Endodermal cell (in vitro differentiated cells): ENCODE data around the gene UBQLNL. TPM values are rescaled to one million over a fixed set of nuclear protein-coding genes. Genes with fewer than 3 reads are reported as not detected.

Experiments used
- DNase-seq: peaks from one replicate; pipeline ENCODE4 v3.0.0-alpha.2; 2017
- H3K27ac ChIP-seq: 2 replicates; pipeline ENCODE4 v1.5.1; 2013; ENCODE audit warnings: mild to moderate bottlenecking, low read depth, low read length, moderate library complexity
- H3K27me3 ChIP-seq: 2 replicates; pipeline ENCODE4 v1.6.1; 2013; ENCODE audit warnings: mild to moderate bottlenecking, low read length, moderate library complexity; ENCODE audit not compliant: insufficient read depth, control insufficient read depth, poor library complexity, severe bottlenecking
- H3K36me3 ChIP-seq: 2 replicates; pipeline ENCODE4 v1.7.0; 2013; ENCODE audit warnings: mild to moderate bottlenecking, low read length, moderate library complexity; ENCODE audit not compliant: control insufficient read depth, insufficient read depth
- H3K4me1 ChIP-seq: one replicate; pipeline ENCODE4 v1.7.0; 2013; ENCODE audit warnings: low read length; ENCODE audit not compliant: control insufficient read depth, insufficient read depth
- H3K4me3 ChIP-seq: 2 replicates; pipeline ENCODE4 v1.5.1; 2013; ENCODE audit warnings: mild to moderate bottlenecking, low read length, moderate library complexity
- H3K9ac ChIP-seq: 2 replicates; pipeline ENCODE4 v1.6.1; 2013; ENCODE audit warnings: mild to moderate bottlenecking, low read length, moderate library complexity; ENCODE audit not compliant: poor library complexity, severe bottlenecking; ENCODE audit errors: extremely low read depth
- H3K9me3 ChIP-seq: 2 replicates; pipeline ENCODE4 v1.6.1; 2013; ENCODE audit warnings: mild to moderate bottlenecking, low read length, moderate library complexity; ENCODE audit not compliant: control insufficient read depth
- H3K27ac Mint-ChIP-seq: 2 replicates; pipeline ENCODE4 v1.8.0; 2020; ENCODE audit warnings: mixed read lengths
- H3K27me3 Mint-ChIP-seq: 2 replicates; pipeline ENCODE4 v1.8.0; 2021; ENCODE audit warnings: mild to moderate bottlenecking, mixed read lengths; ENCODE audit not compliant: insufficient read depth
- H3K36me3 Mint-ChIP-seq: 2 replicates; pipeline ENCODE4 v1.8.0; 2020; ENCODE audit warnings: low read depth, mixed read lengths
- H3K4me1 Mint-ChIP-seq: 2 replicates; pipeline ENCODE4 v1.8.0; 2020; ENCODE audit warnings: mixed read lengths
- H3K4me3 Mint-ChIP-seq: 2 replicates; pipeline ENCODE4 v1.8.0; 2020; ENCODE audit warnings: mild to moderate bottlenecking, moderate library complexity, mixed read lengths
- H3K9me3 Mint-ChIP-seq: 2 replicates; pipeline ENCODE4 v1.8.0; 2020; ENCODE audit warnings: mild to moderate bottlenecking, mixed read lengths
- WGBS, 2 experiments: methylation state at CpG; one replicate each; pipeline versions ENCODE4 v1.1.5 to v1.1.7; 2013; ENCODE audit warnings: missing lambda C conversion rate in 2 of 2, mixed read lengths in 1 of 2; ENCODE audit not compliant: insufficient coverage in 1 of 2, insufficient read length in 1 of 2; 5-methylcytosine and 5-hydroxymethylcytosine counted together
- total RNA-seq, 2 donors: library from RNA; stranded (reverse); fragmentation: NEBNext Ultra II Directional in 1 of 2; extraction: Animal tissue kit (Norgen Biotek cat#: 25700) in 1 of 2; gene quantifications; 2 replicates in 1 of 2; 3 replicates in 1 of 2; pipeline ENCODE4 v1.2.1, GENCODE V29; 2021
- TF ChIP-seq, protein P1 (sequence below): fragments of 200-600 bp; sonication (generic); conservative IDR thresholded peaks from 2 replicates; pipeline ENCODE4 v1.5.0; 2021; ENCODE audit warnings: antibody characterized with exemption, mild to moderate bottlenecking

Gene UBQLNL
- total RNA-seq, 2 donors from 2014 or later = 0.20 to 0.26 TPM

DNA sequence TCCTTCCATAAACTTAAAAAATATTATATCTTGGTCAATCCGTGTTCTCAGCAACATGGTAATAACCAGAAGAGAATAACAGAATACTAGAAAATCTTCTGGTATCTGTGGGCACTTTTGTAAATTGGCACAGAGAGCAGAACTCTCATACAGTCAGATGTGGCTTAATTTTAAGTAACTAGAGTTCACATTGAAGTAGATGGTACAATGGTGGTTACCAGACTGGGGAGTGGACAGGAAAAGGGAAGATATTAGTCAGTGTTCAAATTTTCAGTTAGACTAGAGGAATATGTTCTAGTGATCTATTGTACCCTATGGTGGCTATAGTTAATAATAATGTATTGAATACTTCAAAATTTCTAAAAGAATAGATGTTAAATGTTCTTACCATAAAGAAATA lies 24.9 kb upstream of the UBQLNL start:
- Histone ChIP-seq H3K4me3 (no peak overlapping the region), H3K9me3 (no peaks in the 10 kb centered on the region), H3K27ac (no peak overlapping the region), H3K27me3 (no peaks in the 10 kb centered on the region), H3K4me1 (no peaks in the 10 kb centered on the region), H3K9ac (no peak overlapping the region), H3K36me3 (no peaks in the 10 kb centered on the region)
- 29 to 86% methylated on average over 1 of the region's 1 CpG for WGBS, 2 experiments
- Mint-ChIP-seq H3K27ac (no peak overlapping the region), H3K9me3 (no peaks in the 10 kb centered on the region), H3K4me3 (no peak overlapping the region), H3K27me3 (no peaks in the 10 kb centered on the region), H3K4me1 (no peaks in the 10 kb centered on the region), H3K36me3 (no peaks in the 10 kb centered on the region)
- TF ChIP-seq, protein P1, sequence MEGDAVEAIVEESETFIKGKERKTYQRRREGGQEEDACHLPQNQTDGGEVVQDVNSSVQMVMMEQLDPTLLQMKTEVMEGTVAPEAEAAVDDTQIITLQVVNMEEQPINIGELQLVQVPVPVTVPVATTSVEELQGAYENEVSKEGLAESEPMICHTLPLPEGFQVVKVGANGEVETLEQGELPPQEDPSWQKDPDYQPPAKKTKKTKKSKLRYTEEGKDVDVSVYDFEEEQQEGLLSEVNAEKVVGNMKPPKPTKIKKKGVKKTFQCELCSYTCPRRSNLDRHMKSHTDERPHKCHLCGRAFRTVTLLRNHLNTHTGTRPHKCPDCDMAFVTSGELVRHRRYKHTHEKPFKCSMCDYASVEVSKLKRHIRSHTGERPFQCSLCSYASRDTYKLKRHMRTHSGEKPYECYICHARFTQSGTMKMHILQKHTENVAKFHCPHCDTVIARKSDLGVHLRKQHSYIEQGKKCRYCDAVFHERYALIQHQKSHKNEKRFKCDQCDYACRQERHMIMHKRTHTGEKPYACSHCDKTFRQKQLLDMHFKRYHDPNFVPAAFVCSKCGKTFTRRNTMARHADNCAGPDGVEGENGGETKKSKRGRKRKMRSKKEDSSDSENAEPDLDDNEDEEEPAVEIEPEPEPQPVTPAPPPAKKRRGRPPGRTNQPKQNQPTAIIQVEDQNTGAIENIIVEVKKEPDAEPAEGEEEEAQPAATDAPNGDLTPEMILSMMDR = no peak
- no peak for DNase-seq

DNA sequence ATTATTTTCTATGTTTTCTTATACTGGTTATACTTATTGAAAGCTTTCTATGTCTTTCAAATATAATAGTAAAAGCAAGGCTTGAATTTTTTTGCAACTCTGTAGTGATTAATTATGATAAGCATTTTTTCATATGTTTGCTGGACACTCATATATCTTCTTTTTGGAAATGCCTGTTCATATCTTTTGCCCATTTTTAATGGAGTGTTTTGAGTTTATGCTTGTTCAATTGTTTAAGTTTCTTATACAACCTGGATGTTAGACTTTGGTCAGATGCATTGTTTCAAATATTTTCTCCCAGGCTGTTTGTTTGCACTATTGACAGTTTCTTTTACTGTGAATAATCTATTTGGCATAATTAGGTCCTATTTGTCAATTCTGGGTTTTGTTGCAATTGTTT lies 20.0 kb upstream of the UBQLNL start:
- TF ChIP-seq, protein P1 = no peak
- H3K4me1 ChIP-seq = peaks cover under 1% of the 10 kb centered on the region
- H3K36me3 ChIP-seq = no peaks in the 10 kb centered on the region
- H3K4me3 Mint-ChIP-seq = no peak overlapping the region
- no peak overlapping the region for H3K9ac ChIP-seq
- no peak overlapping the region for H3K27ac ChIP-seq
- H3K9me3 ChIP-seq = no peaks in the 10 kb centered on the region
- no peaks in the 10 kb centered on the region for H3K4me1 Mint-ChIP-seq
- no peaks in the 10 kb centered on the region for H3K27me3 ChIP-seq
- H3K9me3 Mint-ChIP-seq = no peaks in the 10 kb centered on the region
- H3K4me3 ChIP-seq = no peak overlapping the region
- H3K36me3 Mint-ChIP-seq = no peaks in the 10 kb centered on the region
- DNase-seq = no peak
- no peak overlapping the region for H3K27ac Mint-ChIP-seq
- peaks cover 1% of the 10 kb centered on the region for H3K27me3 Mint-ChIP-seq

DNA sequence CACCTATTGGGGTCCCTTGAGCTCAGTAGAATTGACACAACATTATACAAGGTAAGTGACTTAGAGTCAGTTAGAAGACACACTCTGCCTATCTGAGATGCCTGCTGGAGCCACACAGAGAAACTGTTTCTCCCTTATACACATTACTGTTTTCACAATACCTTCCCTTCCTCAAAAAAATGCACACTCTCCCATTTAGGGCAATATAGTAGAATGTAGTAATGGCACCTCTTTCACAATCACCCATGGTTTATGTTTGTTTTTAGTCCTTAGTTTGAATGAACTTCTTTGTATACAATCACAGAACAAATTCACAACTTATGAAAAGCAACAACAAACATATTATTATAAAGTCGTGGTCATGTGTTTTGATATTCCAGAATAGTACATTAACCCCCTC lies 17.5 kb upstream of the UBQLNL start:
- peaks cover 6% of the 10 kb centered on the region for H3K4me1 Mint-ChIP-seq
- H3K9me3 Mint-ChIP-seq = no peaks in the 10 kb centered on the region
- no peaks in the 10 kb centered on the region for H3K36me3 ChIP-seq
- no peak overlapping the region for H3K4me3 Mint-ChIP-seq
- no peaks in the 10 kb centered on the region for H3K36me3 Mint-ChIP-seq
- no peaks in the 10 kb centered on the region for H3K9me3 ChIP-seq
- H3K27ac Mint-ChIP-seq = no peak overlapping the region
- H3K4me1 ChIP-seq = peaks cover 3% of the 10 kb centered on the region
- H3K27me3 ChIP-seq = no peaks in the 10 kb centered on the region
- peaks cover 1% of the 10 kb centered on the region for H3K27me3 Mint-ChIP-seq
- DNase-seq = no peak
- no peak overlapping the region for H3K9ac ChIP-seq
- H3K4me3 ChIP-seq = no peak overlapping the region
- WGBS, 2 experiments = 85% methylated on average over 1 of the region's 1 CpG; no CpG with 5 or more reads in 1 of the 2 experiments
- H3K27ac ChIP-seq = no peak overlapping the region
- TF ChIP-seq, protein P1 = no peak
